CD4-positive, alpha-beta T cell (primary cell): Measurements from ENCODE around the gene SPOCD1. TPM values are rescaled to one million over a fixed set of nuclear protein-coding genes. Genes with fewer than 3 reads are reported as not detected.

Experiments used
- ATAC-seq: fragments of 200-7000 bp; cut with Tn5 transposase; one replicate; pipeline ENCODE4 v1.10.0; 2022; ENCODE audit warnings: mild to moderate bottlenecking; ENCODE audit not compliant: poor library complexity
- CTCF ChIA-PET: fragments of 350-600 bp; sonication (Branson Sonifier 250); formaldehyde crosslinking; loops from one replicate; lab custom pipeline; 2021; ENCODE audit warnings: antibody characterized with exemption, inconsistent platforms; lab: Charles Lee
- POLR2A ChIA-PET: fragments of 350-600 bp; sonication (Branson Sonifier 250); formaldehyde crosslinking; loops from one replicate; lab custom pipeline; 2021; ENCODE audit warnings: antibody characterized with exemption, inconsistent platforms; lab: Charles Lee
- DNase-seq, 14 experiments: peaks; one replicate each; pipeline ENCODE4 v3.0.0-alpha.2; 2013 to 2020; ENCODE audit warnings: mixed read lengths in 2 of 14
- H3K27ac ChIP-seq, 2 donors: one replicate each; pipeline versions ENCODE4 v1.5.1 to v1.7.0; 2013; ENCODE audit warnings: low read length in 2 of 2, low read depth in 1 of 2, mild to moderate bottlenecking in 1 of 2
- H3K27me3 ChIP-seq, 2 experiments: 1 replicate in 1 of 2; 2 replicates in 1 of 2; pipeline versions ENCODE4 v1.6.1 to v1.7.0; 2013; ENCODE audit warnings: low read length in 2 of 2, control low read depth in 1 of 2, mild to moderate bottlenecking in 1 of 2, moderate library complexity in 1 of 2; ENCODE audit not compliant: insufficient read depth in 2 of 2, control insufficient read depth in 1 of 2
- H3K36me3 ChIP-seq: one replicate; pipeline ENCODE4 v1.6.1; 2013; ENCODE audit warnings: low read length, control low read depth; ENCODE audit not compliant: insufficient read depth
- H3K4me1 ChIP-seq: one replicate; pipeline ENCODE4 v1.6.1; 2013; ENCODE audit warnings: low read length, control low read depth; ENCODE audit not compliant: insufficient read depth
- H3K4me3 ChIP-seq: one replicate; pipeline ENCODE4 v1.5.1; 2013; ENCODE audit warnings: mild to moderate bottlenecking, low read length, moderate library complexity
- H3K9me3 ChIP-seq, 2 experiments: 1 replicate in 1 of 2; 2 replicates in 1 of 2; pipeline versions ENCODE4 v1.6.1 to v1.7.0; 2013; ENCODE audit warnings: low read length in 2 of 2, mild to moderate bottlenecking in 2 of 2, control low read depth in 1 of 2, moderate library complexity in 1 of 2; ENCODE audit not compliant: control insufficient read depth in 1 of 2, insufficient read depth in 1 of 2
- H3K27ac Mint-ChIP-seq: one replicate; pipeline ENCODE4 v1.8.0; 2020; ENCODE audit warnings: mixed read lengths
- H3K27me3 Mint-ChIP-seq: one replicate; pipeline ENCODE4 v1.8.0; 2021; ENCODE audit warnings: mixed read lengths
- H3K36me3 Mint-ChIP-seq: one replicate; pipeline ENCODE4 v1.8.0; 2021; ENCODE audit warnings: low read depth, mixed read lengths
- H3K4me1 Mint-ChIP-seq: one replicate; pipeline ENCODE4 v1.8.0; 2021; ENCODE audit warnings: low read depth, mixed read lengths
- H3K4me3 Mint-ChIP-seq: one replicate; pipeline ENCODE4 v1.8.0; 2020; ENCODE audit warnings: mild to moderate bottlenecking, mixed read lengths
- H3K9me3 Mint-ChIP-seq: one replicate; pipeline ENCODE4 v1.8.0; 2020; ENCODE audit warnings: mixed read lengths
- intact Hi-C, 2 experiments: fragments of 100-400 bp; cut with DNase I in 1 of 2; cut with micrococcal nuclease in 1 of 2; formaldehyde crosslinking; loops; one replicate each; pipeline versions ENCODE4 v1.15.1 to v1.9.0; 2023 to 2025; cut with DNase I, micrococcal nuclease
- total RNA-seq, 174 experiments: library from RNA in 2 of 174; stranded (reverse) in 2 of 174; gene quantifications; one replicate each; pipeline ENCODE4 v1.2.3 and lab custom pipeline; 2021 to 2026
- TF ChIP-seq, protein P1 (sequence below): fragments of 200-600 bp; IDR thresholded peaks from one replicate; pipeline ENCODE4 v1.8.0; 2022; ENCODE audit warnings: antibody characterized with exemption, mild to moderate bottlenecking

The SPOCD1 gene
- total RNA-seq, 2 experiments from 2014 or later = 0.11 to 0.27 TPM

DNA sequence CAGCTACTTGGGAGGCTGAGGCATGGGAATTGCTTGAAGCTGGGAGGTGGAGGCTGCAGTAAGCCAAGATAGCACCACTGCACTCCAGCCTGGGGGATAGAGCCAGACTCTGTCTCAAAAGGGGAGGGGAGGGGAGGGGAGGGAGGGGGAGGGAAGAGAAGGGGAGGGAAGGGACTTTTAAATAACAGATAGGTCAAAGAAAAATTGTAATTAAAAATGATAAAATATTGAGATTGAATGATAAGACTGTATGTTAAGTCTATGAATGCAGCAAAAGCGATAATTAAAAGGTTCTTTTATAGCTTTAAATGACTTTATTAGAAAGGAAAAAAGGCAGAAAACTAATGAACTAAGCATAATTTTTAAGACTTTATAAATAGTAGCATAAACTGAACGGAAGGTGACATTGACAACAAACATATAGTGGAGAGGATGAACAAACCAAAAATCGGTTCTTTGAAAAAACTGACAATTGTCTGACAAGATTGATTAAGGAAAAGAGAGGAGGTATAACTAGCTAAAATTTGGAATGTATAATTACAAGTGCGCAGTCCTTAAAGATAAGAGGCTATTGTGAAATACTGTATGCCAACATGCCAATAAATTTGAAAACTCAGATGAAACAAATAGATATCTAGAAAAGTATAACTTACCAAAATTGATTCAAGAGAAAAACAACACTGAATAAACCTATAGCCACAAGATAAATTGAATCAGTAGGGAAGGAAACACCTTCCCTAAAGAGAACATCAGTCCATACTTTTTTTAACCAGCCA lies 8.4 kb downstream of the SPOCD1 start:
- Histone ChIP-seq H3K4me3 (no peak overlapping the region), H3K9me3 (no peaks in the 10 kb centered on the region), H3K27ac (no peak overlapping the region), H3K27me3 (no peaks in the 10 kb centered on the region), H3K36me3 (no peaks in the 10 kb centered on the region), H3K4me1 (no peaks in the 10 kb centered on the region)
- ChIA-PET POLR2A (no interaction called here), CTCF (no interaction called here)
- ATAC-seq (no peak), DNase-seq (no peak)
- Mint-ChIP-seq H3K4me1 (peaks cover 6% of the 10 kb centered on the region), H3K9me3 (no peaks in the 10 kb centered on the region), H3K27ac (no peak overlapping the region), H3K36me3 (no peaks in the 10 kb centered on the region), H3K4me3 (no peak overlapping the region), H3K27me3 (no peaks in the 10 kb centered on the region)
- TF ChIP-seq, protein P1, sequence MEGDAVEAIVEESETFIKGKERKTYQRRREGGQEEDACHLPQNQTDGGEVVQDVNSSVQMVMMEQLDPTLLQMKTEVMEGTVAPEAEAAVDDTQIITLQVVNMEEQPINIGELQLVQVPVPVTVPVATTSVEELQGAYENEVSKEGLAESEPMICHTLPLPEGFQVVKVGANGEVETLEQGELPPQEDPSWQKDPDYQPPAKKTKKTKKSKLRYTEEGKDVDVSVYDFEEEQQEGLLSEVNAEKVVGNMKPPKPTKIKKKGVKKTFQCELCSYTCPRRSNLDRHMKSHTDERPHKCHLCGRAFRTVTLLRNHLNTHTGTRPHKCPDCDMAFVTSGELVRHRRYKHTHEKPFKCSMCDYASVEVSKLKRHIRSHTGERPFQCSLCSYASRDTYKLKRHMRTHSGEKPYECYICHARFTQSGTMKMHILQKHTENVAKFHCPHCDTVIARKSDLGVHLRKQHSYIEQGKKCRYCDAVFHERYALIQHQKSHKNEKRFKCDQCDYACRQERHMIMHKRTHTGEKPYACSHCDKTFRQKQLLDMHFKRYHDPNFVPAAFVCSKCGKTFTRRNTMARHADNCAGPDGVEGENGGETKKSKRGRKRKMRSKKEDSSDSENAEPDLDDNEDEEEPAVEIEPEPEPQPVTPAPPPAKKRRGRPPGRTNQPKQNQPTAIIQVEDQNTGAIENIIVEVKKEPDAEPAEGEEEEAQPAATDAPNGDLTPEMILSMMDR = no peak
- intact Hi-C loops = no loop called here

GRCh38 chr1:31805318-31805717 lies 10.5 kb downstream of the SPOCD1 start:
- no peak for ATAC-seq
- Histone ChIP-seq H3K27me3 (no peaks in the 10 kb centered on the region), H3K27ac (no peak overlapping the region), H3K36me3 (no peaks in the 10 kb centered on the region), H3K4me3 (no peak overlapping the region), H3K9me3 (no peaks in the 10 kb centered on the region), H3K4me1 (no peaks in the 10 kb centered on the region)
- ChIA-PET POLR2A (interaction anchor here (1.1 kb wide), 1 partner anchor 139 kb away, joined by 3 read pairs; no protein-coding TSS in a partner anchor), CTCF (interaction anchor here (1.4 kb wide), 1 partner anchor 159 kb away, joined by 4 read pairs; no protein-coding TSS in a partner anchor)
- no peak for DNase-seq
- Mint-ChIP-seq H3K27me3 (no peaks in the 10 kb centered on the region), H3K36me3 (no peaks in the 10 kb centered on the region), H3K4me3 (no peak overlapping the region), H3K4me1 (peaks cover 10% of the 10 kb centered on the region), H3K9me3 (no peaks in the 10 kb centered on the region), H3K27ac (no peak overlapping the region)
- intact Hi-C loops = no loop called here
- TF ChIP-seq, protein P1 = no peak

DNA sequence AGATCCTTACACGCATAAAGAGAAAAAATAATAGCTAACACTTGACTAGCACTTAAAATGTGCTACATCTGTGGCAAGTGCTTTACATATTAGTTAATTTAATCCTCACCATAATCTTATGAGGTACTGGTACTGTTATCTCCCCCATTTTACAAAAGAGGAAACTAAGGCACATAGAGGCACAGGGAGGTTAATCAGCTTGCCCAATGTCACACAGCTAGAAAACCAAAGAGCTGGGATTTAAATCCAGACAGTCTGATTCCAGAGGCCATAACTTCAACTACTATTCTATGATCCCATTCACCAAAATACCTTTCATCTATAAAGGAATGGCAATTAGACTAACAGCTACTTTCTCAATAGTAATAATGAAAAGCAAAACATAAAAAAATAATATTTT lies 11.7 kb downstream of the SPOCD1 start:
- no peak overlapping the region for H3K4me3 ChIP-seq
- no peaks in the 10 kb centered on the region for H3K36me3 ChIP-seq
- no peak overlapping the region for H3K4me3 Mint-ChIP-seq
- H3K27me3 Mint-ChIP-seq = no peaks in the 10 kb centered on the region
- H3K27ac ChIP-seq = no peak overlapping the region
- peaks cover 10% of the 10 kb centered on the region for H3K4me1 Mint-ChIP-seq
- no peak overlapping the region for H3K27ac Mint-ChIP-seq
- TF ChIP-seq, protein P1 = no peak
- H3K9me3 ChIP-seq = no peaks in the 10 kb centered on the region
- H3K9me3 Mint-ChIP-seq = no peaks in the 10 kb centered on the region
- DNase-seq (no peak), ATAC-seq (no peak)
- H3K36me3 Mint-ChIP-seq = no peaks in the 10 kb centered on the region
- no peaks in the 10 kb centered on the region for H3K4me1 ChIP-seq
- POLR2A ChIA-PET = interaction anchor here (0.8 to 1.0 kb wide), 2 partner anchors 15 to 85 kb away, joined by 3 to 5 read pairs; no protein-coding TSS in a partner anchor
- CTCF ChIA-PET = interaction anchor here (0.9 to 1.3 kb wide), 3 partner anchors 15 to 160 kb away, joined by 3 to 5 read pairs (median 3); no protein-coding TSS in a partner anchor
- intact Hi-C loops = no loop called here
- H3K27me3 ChIP-seq = no peaks in the 10 kb centered on the region
